Activated naive CD4-positive, alpha-beta T cell treated with anti-CD3 and anti-CD28 coated beads for 36 hours (primary cell): ENCODE data around the gene SPAAR. TPM values are rescaled to one million over a fixed set of nuclear protein-coding genes. Genes with fewer than 3 reads are reported as not detected.
"Not testable (repeated sequence)": the region's sequence is repeated elsewhere in the genome, so short reads cannot be mapped to it uniquely, and the experiment has no call there.

Source experiments
- CTCF ChIA-PET: fragments of 350-600 bp; sonication (Branson Sonifier 250); formaldehyde crosslinking; loops from one replicate; lab custom pipeline; 2021; ENCODE audit warnings: antibody characterized with exemption; lab: Charles Lee
- DNase-seq: peaks from one replicate; pipeline ENCODE4 v3.0.0-alpha.2; 2020
- H3K27ac Mint-ChIP-seq: one replicate; pipeline ENCODE4 v1.8.0; 2021; ENCODE audit warnings: mild to moderate bottlenecking, mixed read lengths
- H3K27me3 Mint-ChIP-seq: one replicate; pipeline ENCODE4 v1.8.0; 2021; ENCODE audit warnings: low read depth, mixed read lengths
- H3K36me3 Mint-ChIP-seq: one replicate; pipeline ENCODE4 v1.8.0; 2021; ENCODE audit warnings: low read depth, mixed read lengths
- H3K4me1 Mint-ChIP-seq: one replicate; pipeline ENCODE4 v1.8.0; 2021; ENCODE audit warnings: low read depth, mixed read lengths
- H3K4me3 Mint-ChIP-seq: one replicate; pipeline ENCODE4 v1.8.0; 2021; ENCODE audit warnings: mild to moderate bottlenecking, moderate library complexity, mixed read lengths
- H3K9me3 Mint-ChIP-seq: one replicate; pipeline ENCODE4 v1.8.0; 2021; ENCODE audit warnings: mixed read lengths
- intact Hi-C: fragments of 100-400 bp; cut with micrococcal nuclease; formaldehyde crosslinking; loops from one replicate; pipeline ENCODE4 v1.15.1; 2023
- total RNA-seq, 2 experiments: library from RNA; stranded (reverse); gene quantifications; one replicate each; pipeline ENCODE4 v1.2.3, GENCODE V29; 2021

The SPAAR gene
- total RNA-seq, 2 experiments from 2014 or later: not detected

GRCh38 chr9:35929453-35929718, 20.1 kb downstream of the SPAAR start:
- CTCF ChIA-PET: interaction anchor here (2.3 kb wide), 1 partner anchor 16 kb away, joined by 7 read pairs; no protein-coding TSS in a partner anchor
- no peak overlapping the region for H3K4me3 Mint-ChIP-seq
- no peaks in the 10 kb centered on the region for H3K9me3 Mint-ChIP-seq
- no peaks in the 10 kb centered on the region for H3K27me3 Mint-ChIP-seq
- no peak for DNase-seq
- peaks cover 17% of the 10 kb centered on the region for H3K4me1 Mint-ChIP-seq
- intact Hi-C loops: no loop called here
- H3K36me3 Mint-ChIP-seq: no peaks in the 10 kb centered on the region
- no peak overlapping the region for H3K27ac Mint-ChIP-seq

GRCh38 chr9:35930521-35930920, 21.2 kb downstream of the SPAAR start:
- H3K27me3 Mint-ChIP-seq: no peaks in the 10 kb centered on the region
- no peak overlapping the region for H3K4me3 Mint-ChIP-seq
- no peaks in the 10 kb centered on the region for H3K36me3 Mint-ChIP-seq
- no peak overlapping the region for H3K27ac Mint-ChIP-seq
- peaks cover 11% of the 10 kb centered on the region for H3K4me1 Mint-ChIP-seq
- H3K9me3 Mint-ChIP-seq: no peaks in the 10 kb centered on the region
- intact Hi-C loops: no loop called here
- DNase-seq: no peak
- CTCF ChIA-PET: interaction anchor here (1.1 kb wide), 1 partner anchor 9 kb away, joined by 3 read pairs; no protein-coding TSS in a partner anchor

GRCh38 chr9:35930989-35931388, 21.7 kb downstream of the SPAAR start:
- Mint-ChIP-seq H3K4me3 (no peak overlapping the region), H3K27me3 (no peaks in the 10 kb centered on the region), H3K36me3 (no peaks in the 10 kb centered on the region), H3K9me3 (no peaks in the 10 kb centered on the region), H3K27ac (no peak overlapping the region), H3K4me1 (peaks cover 11% of the 10 kb centered on the region)
- no peak for DNase-seq
- CTCF ChIA-PET: interaction anchor here (1.1 to 1.2 kb wide), 2 partner anchors 9 to 28 kb away, joined by 3 to 5 read pairs; no protein-coding TSS in a partner anchor
- intact Hi-C loops: no loop called here

- Mint-ChIP-seq H3K36me3 (no peaks in the 10 kb centered on the region), H3K4me3 (no peak overlapping the region), H3K4me1 (peaks cover 18% of the 10 kb centered on the region), H3K9me3 (peaks cover 5% of the 10 kb centered on the region), H3K27me3 (no peaks in the 10 kb centered on the region), H3K27ac (no peak overlapping the region)
- intact Hi-C loops: loop anchor here (1.0 kb wide), 1 partner anchor 8 kb away; no protein-coding TSS in a partner anchor
- CTCF ChIA-PET: interaction anchor here (0.6 kb wide), 1 partner anchor 32 kb away, joined by 4 read pairs; no protein-coding TSS in a partner anchor
- peak; percentile 54 for DNase-seq
Measured at GRCh38 chr9:35932735-35933134, 23.4 kb downstream of the SPAAR start.

- Mint-ChIP-seq H3K27ac (no peak overlapping the region), H3K4me3 (no peak overlapping the region), H3K36me3 (no peaks in the 10 kb centered on the region), H3K9me3 (peaks cover 5% of the 10 kb centered on the region), H3K4me1 (peaks cover 25% of the 10 kb centered on the region), H3K27me3 (no peaks in the 10 kb centered on the region)
- CTCF ChIA-PET: interaction anchor here (1.3 kb wide), 1 partner anchor 11 kb away, joined by 13 read pairs; no protein-coding TSS in a partner anchor
- intact Hi-C loops: no loop called here
- DNase-seq: no peak
Measured at GRCh38 chr9:35933550-35934067, 24.3 kb downstream of the SPAAR start.

- H3K4me1 Mint-ChIP-seq: peaks cover 29% of the 10 kb centered on the region
- intact Hi-C loops, H3K4me3 Mint-ChIP-seq, H3K9me3 Mint-ChIP-seq, H3K36me3 Mint-ChIP-seq, H3K27ac Mint-ChIP-seq, DNase-seq, H3K27me3 Mint-ChIP-seq: not testable (repeated sequence)
- CTCF ChIA-PET: interaction anchor here (1.3 kb wide), 1 partner anchor 11 kb away, joined by 13 read pairs; no protein-coding TSS in a partner anchor
Measured at GRCh38 chr9:35934069-35934468, 24.8 kb downstream of the SPAAR start.

GRCh38 chr9:35935261-35935660, 26.0 kb downstream of the SPAAR start:
- peaks cover 5% of the 10 kb centered on the region for H3K9me3 Mint-ChIP-seq
- DNase-seq: no peak
- H3K27me3 Mint-ChIP-seq: no peaks in the 10 kb centered on the region
- no peak overlapping the region for H3K4me3 Mint-ChIP-seq
- intact Hi-C loops: no loop called here
- H3K4me1 Mint-ChIP-seq: peaks cover 41% of the 10 kb centered on the region
- no peak overlapping the region for H3K27ac Mint-ChIP-seq
- no peaks in the 10 kb centered on the region for H3K36me3 Mint-ChIP-seq
- CTCF ChIA-PET: interaction anchor here (0.6 kb wide), 1 partner anchor 12 kb away, joined by 6 read pairs; no protein-coding TSS in a partner anchor

- Mint-ChIP-seq H3K4me3 (no peak overlapping the region), H3K4me1 (peaks cover 48% of the 10 kb centered on the region), H3K27me3 (no peaks in the 10 kb centered on the region), H3K9me3 (peaks cover 5% of the 10 kb centered on the region), H3K36me3 (no peaks in the 10 kb centered on the region), H3K27ac (no peak overlapping the region)
- DNase-seq: no peak
- CTCF ChIA-PET: interaction anchor here (1.1 kb wide), 1 partner anchor 33 kb away, joined by 3 read pairs; no protein-coding TSS in a partner anchor
- intact Hi-C loops: no loop called here
Measured at GRCh38 chr9:35935755-35936509, 26.6 kb downstream of the SPAAR start.

- Mint-ChIP-seq H3K4me3 (no peak overlapping the region), H3K27ac (no peak overlapping the region), H3K4me1 (peaks cover 58% of the 10 kb centered on the region), H3K36me3 (no peaks in the 10 kb centered on the region), H3K27me3 (no peaks in the 10 kb centered on the region), H3K9me3 (peaks cover 5% of the 10 kb centered on the region)
- intact Hi-C loops: no loop called here
- CTCF ChIA-PET: interaction anchor here (0.6 to 1.1 kb wide), 3 partner anchors 8 to 272 kb away, joined by 3 to 4 read pairs (median 3); no protein-coding TSS in a partner anchor
- no peak for DNase-seq
Measured at GRCh38 chr9:35937227-35937626, 27.9 kb downstream of the SPAAR start.

GRCh38 chr9:35938474-35939356, 29.4 kb downstream of the SPAAR start:
- CTCF ChIA-PET: interaction anchor here (1.0 to 9.1 kb wide), 4 partner anchors 14 to 85 kb away, joined by 6 to 167 read pairs (median 14); partner anchors contain the start of gene HRCT1
- Mint-ChIP-seq H3K36me3 (no peaks in the 10 kb centered on the region), H3K4me3 (no peak overlapping the region), H3K27ac (no peak overlapping the region), H3K27me3 (no peaks in the 10 kb centered on the region), H3K4me1 (peaks cover 61% of the 10 kb centered on the region), H3K9me3 (peaks cover 5% of the 10 kb centered on the region)
- DNase-seq: no peak
- intact Hi-C loops: no loop called here

GRCh38 chr9:35939679-35940250, 30.5 kb downstream of the SPAAR start:
- no peak for DNase-seq
- intact Hi-C loops: loop anchor here (1.0 kb wide), 1 partner anchor 15 kb away; no protein-coding TSS in a partner anchor
- no peak overlapping the region for H3K4me3 Mint-ChIP-seq
- H3K27me3 Mint-ChIP-seq: no peaks in the 10 kb centered on the region
- peaks cover 69% of the 10 kb centered on the region for H3K4me1 Mint-ChIP-seq
- H3K36me3 Mint-ChIP-seq: no peaks in the 10 kb centered on the region
- CTCF ChIA-PET: interaction anchor here (0.9 to 9.1 kb wide), 10 partner anchors 9 to 114 kb away, joined by 3 to 167 read pairs (median 6); partner anchors contain the start of gene HRCT1
- no peak overlapping the region for H3K27ac Mint-ChIP-seq
- H3K9me3 Mint-ChIP-seq: peaks cover 5% of the 10 kb centered on the region
